K562 (cell line): ENCODE data around the gene TRPV5. TPM values are rescaled to one million over a fixed set of nuclear protein-coding genes. Genes with fewer than 3 reads are reported as not detected.

Experiments used
- BRF2 ChIP-seq: IDR thresholded peaks from 3 replicates; pipeline ENCODE4 v1.6.1; 2011; ENCODE audit warnings: borderline replicate concordance, mild to moderate bottlenecking; ENCODE audit not compliant: insufficient read length, insufficient read depth
- GABPA ChIP-seq: fragments of 200-800 bp; sonication (Bioruptor generic); conservative IDR thresholded peaks from 2 replicates; pipeline ENCODE4 v1.6.1; 2016; ENCODE audit warnings: low read depth, missing genetic modification characterization, missing compliant biosample characterization
- GTF2F1 ChIP-seq: IDR thresholded peaks from 2 replicates; pipeline ENCODE4 v1.6.1; 2011; ENCODE audit warnings: low read depth, low read length, improper control_type of control experiment
- HDAC2 ChIP-seq: fragments of 450-650 bp; IDR thresholded peaks from 2 replicates; pipeline ENCODE4 v1.6.1; 2016; ENCODE audit warnings: mild to moderate bottlenecking
- HINFP ChIP-seq: fragments of 450-650 bp; conservative IDR thresholded peaks from 2 replicates; pipeline ENCODE4 v1.6.1; 2016; ENCODE audit warnings: missing genetic modification characterization, low read depth, mild to moderate bottlenecking, control low read depth, missing compliant biosample characterization
- KHSRP ChIP-seq: fragments of 450-650 bp; IDR thresholded peaks from 2 replicates; pipeline ENCODE4 v1.6.1; 2017
- KLF1 ChIP-seq: fragments of 450-650 bp; IDR thresholded peaks from 2 replicates; pipeline ENCODE4 v1.6.1; 2016; ENCODE audit warnings: missing genetic modification characterization, missing compliant biosample characterization
- MBD1 ChIP-seq: fragments of 250-450 bp; sonication (Bioruptor Pico); IDR thresholded peaks from 2 replicates; pipeline ENCODE4 v1.8.0; 2022; ENCODE audit warnings: inconsistent platforms
- NFIX ChIP-seq: fragments of 250-450 bp; sonication (Bioruptor Pico); IDR thresholded peaks from 2 replicates; pipeline ENCODE4 v1.4.0; 2020; ENCODE audit warnings: low read depth, mild to moderate bottlenecking, moderate library complexity
- SIN3A ChIP-seq, 2 experiments: fragments of 150-350 bp in 1 of 2; IDR thresholded peaks; 2 replicates each; pipeline ENCODE4 v1.6.1; 2011 to 2016; ENCODE audit warnings: borderline replicate concordance in 2 of 2, low read depth in 2 of 2, low read length in 2 of 2, mild to moderate bottlenecking in 2 of 2, moderate library complexity in 2 of 2; ENCODE audit not compliant: control insufficient read depth in 1 of 2
- TFAM ChIP-seq: fragments of 250-450 bp; sonication (Bioruptor Pico); conservative IDR thresholded peaks from 2 replicates; pipeline ENCODE4 v1.5.0; 2021; ENCODE audit warnings: mild to moderate bottlenecking, moderate library complexity
- XRCC3 ChIP-seq: fragments of 450-650 bp; IDR thresholded peaks from 2 replicates; pipeline ENCODE4 v1.6.1; 2017; ENCODE audit warnings: mild to moderate bottlenecking, moderate library complexity
- ZNF24 ChIP-seq: fragments of 450-650 bp; IDR thresholded peaks from 2 replicates; pipeline ENCODE4 v1.6.1; 2016
- polyA plus RNA-seq, 8 experiments: library from polyadenylated mRNA; depleted of rRNA in 4 of 8; stranded (reverse) in 5 of 8; unstranded in 3 of 8; fragments of >200 nt; fragmentation: Nextera tagmentation in 2 of 8; fragmentation: Illumina TruSeq in 1 of 8; extraction: Ambion mirVana in 2 of 8; extraction: Trizol in 1 of 8; gene quantifications; 2 replicates each; pipeline versions ENCODE4 v1.2.1 to v1.2.3, GENCODE V29; 2011 to 2014; ENCODE audit warnings: inconsistent platforms in 1 of 8, missing spikeins in 1 of 8
- total RNA-seq, 7 experiments: library from RNA; depleted of rRNA in 6 of 7; stranded (reverse); fragments of >200 nt in 6 of 7; fragmentation: Illumina TruSeq in 2 of 7; extraction: Trizol in 2 of 7; gene quantifications; 2 replicates each; pipeline versions ENCODE4 v1.2.1 to v1.2.3, GENCODE V29; 2011 to 2021; ENCODE audit warnings: low replicate concordance in 1 of 7
- TF ChIP-seq, protein P1 (sequence below): fragments of 250-450 bp; sonication (Bioruptor Pico); IDR thresholded peaks from 2 replicates; pipeline ENCODE4 v1.5.1; 2021; ENCODE audit warnings: mild to moderate bottlenecking
- TF ChIP-seq, protein P2 (sequence below), 2 experiments: fragments of 450-650 bp; conservative IDR thresholded peaks; 2 replicates each; pipeline ENCODE4 v1.6.1; 2017; ENCODE audit warnings: mild to moderate bottlenecking in 2 of 2, moderate library complexity in 2 of 2
- TF ChIP-seq, protein P3 (sequence below): fragments of 250-450 bp; sonication (Bioruptor Pico); IDR thresholded peaks from 2 replicates; pipeline ENCODE4 v1.4.0; 2020; ENCODE audit warnings: borderline replicate concordance

TRPV5 gene
- total and polyA plus RNA-seq, 9 of the 15 experiments (the other 6 are each of a cell fraction or from before 2014, with no cell fraction given), result not detected

GRCh38 chr7:142964502-142965246 is 31.1 kb upstream of the TRPV5 start (continued):
- no peak for TF ChIP-seq HINFP (tag)
- TF ChIP-seq, protein P1, sequence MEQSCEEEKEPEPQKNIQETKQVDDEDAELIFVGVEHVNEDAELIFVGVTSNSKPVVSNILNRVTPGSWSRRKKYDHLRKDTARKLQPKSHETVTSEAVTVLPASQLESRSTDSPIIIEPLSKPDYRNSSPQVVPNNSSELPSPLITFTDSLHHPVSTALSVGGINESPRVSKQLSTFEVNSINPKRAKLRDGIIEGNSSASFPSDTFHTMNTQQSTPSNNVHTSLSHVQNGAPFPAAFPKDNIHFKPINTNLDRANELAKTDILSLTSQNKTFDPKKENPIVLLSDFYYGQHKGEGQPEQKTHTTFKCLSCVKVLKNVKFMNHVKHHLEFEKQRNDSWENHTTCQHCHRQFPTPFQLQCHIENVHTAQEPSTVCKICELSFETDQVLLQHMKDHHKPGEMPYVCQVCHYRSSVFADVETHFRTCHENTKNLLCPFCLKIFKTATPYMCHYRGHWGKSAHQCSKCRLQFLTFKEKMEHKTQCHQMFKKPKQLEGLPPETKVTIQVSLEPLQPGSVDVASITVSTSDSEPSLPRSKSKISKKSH, result no peak
- TF ChIP-seq NFIX, result no peak
- TF ChIP-seq SIN3A (IDR thresholded peaks at IDR 0.05; ENCODE audit: borderline replicate concordance in 2 of 2, control insufficient read depth in 1 of 2, low read depth in 2 of 2, low read length in 2 of 2), result no peak
- no peak for TF ChIP-seq KLF1 (tag)
- TF ChIP-seq, protein P2, sequence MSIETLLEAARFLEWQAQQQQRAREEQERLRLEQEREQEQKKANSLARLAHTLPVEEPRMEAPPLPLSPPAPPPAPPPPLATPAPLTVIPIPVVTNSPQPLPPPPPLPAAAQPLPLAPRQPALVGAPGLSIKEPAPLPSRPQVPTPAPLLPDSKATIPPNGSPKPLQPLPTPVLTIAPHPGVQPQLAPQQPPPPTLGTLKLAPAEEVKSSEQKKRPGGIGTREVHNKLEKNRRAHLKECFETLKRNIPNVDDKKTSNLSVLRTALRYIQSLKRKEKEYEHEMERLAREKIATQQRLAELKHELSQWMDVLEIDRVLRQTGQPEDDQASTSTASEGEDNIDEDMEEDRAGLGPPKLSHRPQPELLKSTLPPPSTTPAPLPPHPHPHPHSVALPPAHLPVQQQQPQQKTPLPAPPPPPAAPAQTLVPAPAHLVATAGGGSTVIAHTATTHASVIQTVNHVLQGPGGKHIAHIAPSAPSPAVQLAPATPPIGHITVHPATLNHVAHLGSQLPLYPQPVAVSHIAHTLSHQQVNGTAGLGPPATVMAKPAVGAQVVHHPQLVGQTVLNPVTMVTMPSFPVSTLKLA (conservative IDR thresholded peaks at IDR 0.05), result peak in 1 of 2 experiments; percentile 41; a peak in 1 of 4 replicates
- no peak for TF ChIP-seq BRF2
- TF ChIP-seq ZNF24, result no peak
- no peak for TF ChIP-seq GABPA
- TF ChIP-seq TFAM (CRISPR knock-in tag), result no peak
- TF ChIP-seq, protein P3, sequence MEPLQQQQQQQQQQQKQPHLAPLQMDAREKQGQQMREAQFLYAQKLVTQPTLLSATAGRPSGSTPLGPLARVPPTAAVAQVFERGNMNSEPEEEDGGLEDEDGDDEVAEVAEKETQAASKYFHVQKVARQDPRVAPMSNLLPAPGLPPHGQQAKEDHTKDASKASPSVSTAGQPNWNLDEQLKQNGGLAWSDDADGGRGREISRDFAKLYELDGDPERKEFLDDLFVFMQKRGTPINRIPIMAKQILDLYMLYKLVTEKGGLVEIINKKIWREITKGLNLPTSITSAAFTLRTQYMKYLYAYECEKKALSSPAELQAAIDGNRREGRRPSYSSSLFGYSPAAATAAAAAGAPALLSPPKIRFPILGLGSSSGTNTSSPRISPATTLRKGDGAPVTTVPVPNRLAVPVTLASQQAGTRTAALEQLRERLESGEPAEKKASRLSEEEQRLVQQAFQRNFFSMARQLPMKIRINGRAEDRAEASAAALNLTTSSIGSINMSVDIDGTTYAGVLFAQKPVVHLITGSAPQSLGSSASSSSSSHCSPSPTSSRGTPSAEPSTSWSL (CRISPR knock-in tag), result no peak
- TF ChIP-seq GTF2F1, result no peak
- no peak for TF ChIP-seq KHSRP
- no peak for TF ChIP-seq XRCC3
- TF ChIP-seq MBD1, result no peak
- TF ChIP-seq HDAC2, result 0 out of 2 replicates have a peak, but pooled peaks have one; percentile 88
